ENCODE measurements around the gene ELOB.

Gene ELOB

GRCh38 chr16:2767891-2768290, 9.2 kb downstream of the ELOB start:
- no peak overlapping the region for H3K9ac ChIP-seq (ENCODE audit: low read depth, low read length)
- H3K36me3 ChIP-seq (ENCODE audit: insufficient read depth, low read length): peaks cover 99% of the 10 kb centered on the region
- no peak overlapping the region for H3K4me2 ChIP-seq (ENCODE audit: insufficient read depth, low read length)
- H3K4me3 ChIP-seq (ENCODE audit: low read depth in 1 of 2, low read length in 2 of 2): no peak overlapping the region
- peaks cover 72% of the 10 kb centered on the region for H3K79me2 ChIP-seq (ENCODE audit: insufficient read depth, low read length)
- DNase-seq (no peak), ATAC-seq (ENCODE audit: insufficient read depth, low read depth) (no peak)
- H3K4me1 ChIP-seq (ENCODE audit: insufficient read depth, low read length): no peaks in the 10 kb centered on the region
- no peak for TF ChIP-seq CTCF (IDR thresholded peaks at IDR 0.05; ENCODE audit: borderline replicate concordance, extremely low read depth, low read length, poor library complexity, severe bottlenecking)
- TF ChIP-seq EZH2 (IDR thresholded peaks at IDR 0.05; ENCODE audit: borderline replicate concordance, low read depth, low read length, severe bottlenecking): no peak
- no peaks in the 10 kb centered on the region for H3K27me3 ChIP-seq (ENCODE audit: insufficient read depth, low read length, poor library complexity)
- peaks cover 96% of the 10 kb centered on the region for H4K20me1 ChIP-seq (ENCODE audit: insufficient read depth, low read length)
- H2AFZ ChIP-seq (ENCODE audit: low read depth, low read length): no peak overlapping the region
- H3K27ac ChIP-seq (ENCODE audit: low read length): no peak overlapping the region
- H3K9me3 ChIP-seq (ENCODE audit: insufficient read depth, low read length, severe bottlenecking): no peaks in the 10 kb centered on the region

- H3K4me1 ChIP-seq (ENCODE audit: insufficient read depth, low read length): no peaks in the 10 kb centered on the region
- no peak overlapping the region for H2AFZ ChIP-seq (ENCODE audit: low read depth, low read length)
- no peaks in the 10 kb centered on the region for H3K9me3 ChIP-seq (ENCODE audit: insufficient read depth, low read length, severe bottlenecking)
- no peak overlapping the region for H3K4me2 ChIP-seq (ENCODE audit: insufficient read depth, low read length)
- H4K20me1 ChIP-seq (ENCODE audit: insufficient read depth, low read length): peaks cover 99% of the 10 kb centered on the region
- no peak overlapping the region for H3K4me3 ChIP-seq (ENCODE audit: low read depth in 1 of 2, low read length in 2 of 2)
- peaks cover 100% of the 10 kb centered on the region for H3K36me3 ChIP-seq (ENCODE audit: insufficient read depth, low read length)
- no peak for DNase-seq
- H3K27ac ChIP-seq (ENCODE audit: low read length): no peak overlapping the region
- TF ChIP-seq CTCF (IDR thresholded peaks at IDR 0.05; ENCODE audit: borderline replicate concordance, extremely low read depth, low read length, poor library complexity, severe bottlenecking) (no peak), EZH2 (IDR thresholded peaks at IDR 0.05; ENCODE audit: borderline replicate concordance, low read depth, low read length, severe bottlenecking) (no peak)
- no peaks in the 10 kb centered on the region for H3K27me3 ChIP-seq (ENCODE audit: insufficient read depth, low read length, poor library complexity)
- H3K9ac ChIP-seq (ENCODE audit: low read depth, low read length): no peak overlapping the region
- H3K79me2 ChIP-seq (ENCODE audit: insufficient read depth, low read length): peaks cover 79% of the 10 kb centered on the region
- ATAC-seq (ENCODE audit: insufficient read depth, low read depth): no peak
Measured at GRCh38 chr16:2767140-2767731, 9.8 kb downstream of the ELOB start.

- Histone ChIP-seq H3K36me3 (ENCODE audit: insufficient read depth, low read length) (peaks cover 100% of the 10 kb centered on the region), H3K27me3 (ENCODE audit: insufficient read depth, low read length, poor library complexity) (no peaks in the 10 kb centered on the region), H3K4me1 (ENCODE audit: insufficient read depth, low read length) (no peaks in the 10 kb centered on the region), H3K79me2 (ENCODE audit: insufficient read depth, low read length) (peaks cover 84% of the 10 kb centered on the region), H3K9me3 (ENCODE audit: insufficient read depth, low read length, severe bottlenecking) (no peaks in the 10 kb centered on the region), H3K4me3 (ENCODE audit: low read depth in 1 of 2, low read length in 2 of 2) (no peak overlapping the region), H3K4me2 (ENCODE audit: insufficient read depth, low read length) (no peak overlapping the region), H3K9ac (ENCODE audit: low read depth, low read length) (no peak overlapping the region), H4K20me1 (ENCODE audit: insufficient read depth, low read length) (peaks cover 100% of the 10 kb centered on the region), H3K27ac (ENCODE audit: low read length) (no peak overlapping the region), H2AFZ (ENCODE audit: low read depth, low read length) (no peak overlapping the region)
- ATAC-seq (ENCODE audit: insufficient read depth, low read depth) (no peak), DNase-seq (no peak)
- no peak for TF ChIP-seq EZH2 (IDR thresholded peaks at IDR 0.05; ENCODE audit: borderline replicate concordance, low read depth, low read length, severe bottlenecking)
- TF ChIP-seq CTCF (IDR thresholded peaks at IDR 0.05; ENCODE audit: borderline replicate concordance, extremely low read depth, low read length, poor library complexity, severe bottlenecking): no peak
Measured at GRCh38 chr16:2766430-2767139, 10.5 kb downstream of the ELOB start.

Measured in DND-41 (cell line).